Myocyte (in vitro differentiated cells): ENCODE results near the gene PRRX2. TPM values are rescaled to one million over a fixed set of nuclear protein-coding genes. Genes with fewer than 3 reads are reported as not detected.
"Not testable (repeated sequence)": the region's sequence is repeated elsewhere in the genome, so short reads cannot be mapped to it uniquely, and the experiment has no call there.

Experiments used
- DNase-seq: peaks from one replicate; pipeline ENCODE4 v3.0.0-alpha.2; 2012; ENCODE audit warnings: low read depth
- total RNA-seq: library from RNA; depleted of rRNA; stranded (reverse); fragments of >200 nt; gene quantifications from 2 replicates; pipeline ENCODE4 v1.2.3, GENCODE V29; 2014

Gene PRRX2
- total RNA-seq, 1 donor from 2014 or later = not detected

GRCh38 chr9:129636343-129636742 is 29.1 kb upstream of the PRRX2 start:
- DNase-seq = not testable (repeated sequence)

GRCh38 chr9:129637102-129637501 is 28.3 kb upstream of the PRRX2 start:
- no peak for DNase-seq

- DNase-seq = no peak
Observed at GRCh38 chr9:129637673-129638439, 27.6 kb upstream of the PRRX2 start.

GRCh38 chr9:129639034-129639630 is 26.3 kb upstream of the PRRX2 start:
- no peak for DNase-seq

- no peak for DNase-seq
Observed at GRCh38 chr9:129639756-129640085, 25.7 kb upstream of the PRRX2 start.

- no peak for DNase-seq
Observed at GRCh38 chr9:129640086-129640870, 25.2 kb upstream of the PRRX2 start.

- DNase-seq = no peak
Observed at GRCh38 chr9:129640871-129641749, 24.3 kb upstream of the PRRX2 start.

GRCh38 chr9:129641750-129642585 is 23.5 kb upstream of the PRRX2 start, which contains the start of gene ASB6:
ASB6 (minus strand) TSS chr9:129642151; CDS start chr9:129641999, 152 bp downstream.
- peak; percentile 95 for DNase-seq

- no peak for DNase-seq
Observed at GRCh38 chr9:129643706-129644105, 21.7 kb upstream of the PRRX2 start.

- no peak for DNase-seq
Observed at GRCh38 chr9:129644365-129644764, 21.1 kb upstream of the PRRX2 start.

GRCh38 chr9:129644902-129645301 is 20.5 kb upstream of the PRRX2 start:
- no peak for DNase-seq

GRCh38 chr9:129646252-129646651 is 19.2 kb upstream of the PRRX2 start:
- DNase-seq = no peak

GRCh38 chr9:129646654-129647053 is 18.8 kb upstream of the PRRX2 start:
- no peak for DNase-seq

- no peak for DNase-seq
Observed at GRCh38 chr9:129647635-129648034, 17.8 kb upstream of the PRRX2 start.

GRCh38 chr9:129648092-129648763 is 17.2 kb upstream of the PRRX2 start:
- DNase-seq = no peak

- no peak for DNase-seq
Observed at GRCh38 chr9:129648764-129649115, 16.7 kb upstream of the PRRX2 start.

- DNase-seq = no peak
Observed at GRCh38 chr9:129649726-129650679, 15.4 kb upstream of the PRRX2 start.

- DNase-seq = no peak
Observed at GRCh38 chr9:129650680-129651235, 14.7 kb upstream of the PRRX2 start.
